Measurements from ENCODE around the gene TRIM32.

TRIM32 gene

DNA sequence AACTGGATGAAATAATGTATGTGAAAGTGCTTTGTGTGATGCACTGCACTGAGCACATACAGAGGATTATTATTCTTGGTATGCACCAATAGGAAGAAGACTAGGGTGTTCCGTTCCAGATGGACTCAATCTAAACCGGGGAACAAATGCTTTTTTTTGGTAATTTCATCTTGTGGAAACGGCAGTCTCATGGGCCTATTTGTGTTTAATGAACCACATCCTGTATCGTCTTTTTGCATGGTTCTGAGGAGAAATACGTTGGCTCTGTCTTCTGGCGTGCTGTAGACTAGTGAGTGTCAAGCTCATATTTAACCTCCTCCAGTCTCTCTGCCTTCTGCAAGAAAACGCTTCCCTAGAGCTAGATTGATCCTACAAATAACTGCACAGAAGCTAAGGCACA is 30.0 kb downstream of the TRIM32 start:
- no peak for DNase-seq (ENCODE audit: low spot score)
- TF ChIP-seq, protein P1, sequence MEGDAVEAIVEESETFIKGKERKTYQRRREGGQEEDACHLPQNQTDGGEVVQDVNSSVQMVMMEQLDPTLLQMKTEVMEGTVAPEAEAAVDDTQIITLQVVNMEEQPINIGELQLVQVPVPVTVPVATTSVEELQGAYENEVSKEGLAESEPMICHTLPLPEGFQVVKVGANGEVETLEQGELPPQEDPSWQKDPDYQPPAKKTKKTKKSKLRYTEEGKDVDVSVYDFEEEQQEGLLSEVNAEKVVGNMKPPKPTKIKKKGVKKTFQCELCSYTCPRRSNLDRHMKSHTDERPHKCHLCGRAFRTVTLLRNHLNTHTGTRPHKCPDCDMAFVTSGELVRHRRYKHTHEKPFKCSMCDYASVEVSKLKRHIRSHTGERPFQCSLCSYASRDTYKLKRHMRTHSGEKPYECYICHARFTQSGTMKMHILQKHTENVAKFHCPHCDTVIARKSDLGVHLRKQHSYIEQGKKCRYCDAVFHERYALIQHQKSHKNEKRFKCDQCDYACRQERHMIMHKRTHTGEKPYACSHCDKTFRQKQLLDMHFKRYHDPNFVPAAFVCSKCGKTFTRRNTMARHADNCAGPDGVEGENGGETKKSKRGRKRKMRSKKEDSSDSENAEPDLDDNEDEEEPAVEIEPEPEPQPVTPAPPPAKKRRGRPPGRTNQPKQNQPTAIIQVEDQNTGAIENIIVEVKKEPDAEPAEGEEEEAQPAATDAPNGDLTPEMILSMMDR (IDR thresholded peaks at IDR 0.05), result no peak
- Histone ChIP-seq H3K4me3 (no peak overlapping the region), H3K27ac (no peak overlapping the region)

DNA sequence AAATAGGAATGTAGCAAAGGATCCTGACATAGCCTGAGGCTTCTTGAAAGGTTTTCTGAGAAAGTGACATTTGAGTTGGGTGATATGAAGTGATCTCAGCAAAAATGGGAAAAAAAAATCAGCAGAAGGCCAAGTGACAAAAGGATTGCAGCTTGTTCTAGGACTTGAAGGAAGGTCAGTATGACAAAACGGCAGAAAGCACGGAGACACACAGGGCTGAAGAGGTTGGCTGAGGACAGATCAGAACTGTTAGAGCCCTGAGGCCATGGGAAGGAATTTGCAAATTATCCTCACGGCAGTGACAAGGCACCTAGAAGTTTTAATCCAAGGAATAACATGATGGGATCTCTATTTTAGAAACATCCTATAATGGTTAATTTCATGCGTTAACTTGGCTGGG is 31.0 kb downstream of the TRIM32 start:
- no peak for DNase-seq (ENCODE audit: low spot score)
- Histone ChIP-seq H3K4me3 (no peak overlapping the region), H3K27ac (no peak overlapping the region)
- TF ChIP-seq, protein P1 (IDR thresholded peaks at IDR 0.05), result no peak

DNA sequence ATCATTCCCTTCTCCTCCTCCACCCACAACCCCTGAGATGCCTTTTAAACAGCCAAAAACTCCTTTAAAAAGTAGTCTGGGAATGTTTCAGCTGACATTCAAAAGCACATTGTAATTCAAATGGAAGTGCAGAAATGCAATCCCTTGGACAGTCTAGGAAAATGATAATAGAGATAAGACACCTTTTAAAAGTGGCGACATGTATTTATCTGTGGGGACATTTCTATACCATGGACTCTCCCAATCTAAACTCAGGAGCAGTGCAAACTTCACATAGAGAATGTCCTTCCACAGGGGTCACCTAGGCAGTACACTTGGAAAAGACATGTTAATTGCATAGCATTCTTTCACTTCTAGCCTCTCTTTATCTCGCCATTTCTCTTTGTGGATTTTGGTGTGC is 33.0 kb downstream of the TRIM32 start:
- no peak for DNase-seq (ENCODE audit: low spot score)
- TF ChIP-seq, protein P1 (IDR thresholded peaks at IDR 0.05), result no peak
- H3K4me3 ChIP-seq, result no peak overlapping the region
- no peak overlapping the region for H3K27ac ChIP-seq

GRCh38 chr9:116721411-116721810 is 34.3 kb downstream of the TRIM32 start:
- no peak overlapping the region for H3K4me3 ChIP-seq
- no peak for DNase-seq (ENCODE audit: low spot score)
- no peak overlapping the region for H3K27ac ChIP-seq
- TF ChIP-seq, protein P1 (IDR thresholded peaks at IDR 0.05), result no peak

GRCh38 chr9:116721944-116722343 is 34.8 kb downstream of the TRIM32 start:
- no peak overlapping the region for H3K27ac ChIP-seq
- TF ChIP-seq, protein P1 (IDR thresholded peaks at IDR 0.05), result no peak
- DNase-seq (ENCODE audit: low spot score), result no peak
- H3K4me3 ChIP-seq, result no peak overlapping the region

GRCh38 chr9:116724123-116724522 is 37.0 kb downstream of the TRIM32 start:
- no peak for DNase-seq (ENCODE audit: low spot score)
- H3K27ac ChIP-seq, result no peak overlapping the region
- TF ChIP-seq, protein P1 (IDR thresholded peaks at IDR 0.05), result no peak
- no peak overlapping the region for H3K4me3 ChIP-seq

DNA sequence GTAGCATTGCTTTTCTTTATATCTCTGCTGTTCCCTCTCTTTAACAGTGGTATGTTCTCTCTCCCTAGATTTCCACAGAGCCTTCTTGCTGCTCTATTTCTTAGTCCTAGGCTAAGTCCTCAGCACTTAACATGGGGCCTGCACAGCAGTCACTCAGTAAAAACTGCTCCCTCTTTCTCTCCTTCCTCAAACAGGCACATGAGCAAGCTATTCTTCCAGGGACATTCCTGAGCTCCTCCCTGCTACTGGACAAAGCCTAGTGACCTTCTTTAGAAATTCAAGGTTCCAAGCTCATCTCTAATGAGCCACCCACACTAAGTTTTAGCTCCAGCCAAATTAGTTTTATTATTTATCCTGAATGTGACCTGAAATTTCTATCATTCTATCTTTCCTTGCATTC is 39.5 kb downstream of the TRIM32 start:
- DNase-seq (ENCODE audit: low spot score), result no peak
- TF ChIP-seq, protein P1 (IDR thresholded peaks at IDR 0.05), result no peak
- Histone ChIP-seq H3K27ac (no peak overlapping the region), H3K4me3 (no peak overlapping the region)
